HG03571 (cell line): ENCODE results near the gene MCC.

Source experiments
- ATAC-seq: cut with Tn5 transposase; IDR thresholded peaks from one replicate; pipeline ENCODE4 v1.9.1; 2021; ENCODE audit not compliant: unreplicated experiment

Gene MCC

GRCh38 chr5:113186061-113186460, 302.2 kb downstream of the MCC start:
- no peak for ATAC-seq

GRCh38 chr5:113183694-113184093, 304.6 kb downstream of the MCC start:
- ATAC-seq: no peak

GRCh38 chr5:113182658-113183344, 305.5 kb downstream of the MCC start:
- ATAC-seq: no peak

GRCh38 chr5:113181853-113182490, 306.3 kb downstream of the MCC start:
- no peak for ATAC-seq

- no peak for ATAC-seq
Observed at GRCh38 chr5:113181409-113181808, 306.8 kb downstream of the MCC start.

GRCh38 chr5:113179156-113179555, 309.1 kb downstream of the MCC start:
- no peak for ATAC-seq

GRCh38 chr5:113178073-113178779, 310.0 kb downstream of the MCC start:
- no peak for ATAC-seq

- ATAC-seq: no peak
Observed at GRCh38 chr5:113177225-113177624, 311.0 kb downstream of the MCC start.

GRCh38 chr5:113176734-113177133, 311.5 kb downstream of the MCC start:
- no peak for ATAC-seq

- ATAC-seq: no peak
Observed at GRCh38 chr5:113176196-113176595, 312.1 kb downstream of the MCC start.

GRCh38 chr5:113172231-113172826, 315.9 kb downstream of the MCC start:
- no peak for ATAC-seq

- no peak for ATAC-seq
Observed at GRCh38 chr5:113171520-113171919, 316.7 kb downstream of the MCC start.

- ATAC-seq: no peak
Observed at GRCh38 chr5:113170707-113171106, 317.5 kb downstream of the MCC start.

- ATAC-seq: no peak
Observed at GRCh38 chr5:113169720-113170119, 318.5 kb downstream of the MCC start.

- ATAC-seq: no peak
Observed at GRCh38 chr5:113167985-113168384, 320.3 kb downstream of the MCC start.

- ATAC-seq: no peak
Observed at GRCh38 chr5:113166852-113167366, 321.3 kb downstream of the MCC start.

- ATAC-seq: no peak
Observed at GRCh38 chr5:113166261-113166660, 322.0 kb downstream of the MCC start.

GRCh38 chr5:113164021-113164420, 324.2 kb downstream of the MCC start:
- no peak for ATAC-seq

GRCh38 chr5:113163328-113163727, 324.9 kb downstream of the MCC start:
- no peak for ATAC-seq

GRCh38 chr5:113162770-113163169, 325.5 kb downstream of the MCC start:
- ATAC-seq: no peak

- ATAC-seq: no peak
Observed at GRCh38 chr5:113162208-113162607, 326.0 kb downstream of the MCC start.

GRCh38 chr5:113161806-113162205, 326.4 kb downstream of the MCC start:
- no peak for ATAC-seq
